ENCODE data around the gene ALOXE3. TPM values are rescaled to one million over a fixed set of nuclear protein-coding genes. Genes with fewer than 3 reads are reported as not detected.

ALOXE3 gene
- total and polyA plus RNA-seq, 4 donors: 0.12 to 0.68 (median 0.28) TPM; not detected in 1

GRCh38 chr17:8072341-8072728 is 46.0 kb downstream of the ALOXE3 start:
- no peak overlapping the region for H3K9ac ChIP-seq (ENCODE audit: insufficient read depth in 1 of 2, low read length in 2 of 2)
- TF ChIP-seq, protein P1, sequence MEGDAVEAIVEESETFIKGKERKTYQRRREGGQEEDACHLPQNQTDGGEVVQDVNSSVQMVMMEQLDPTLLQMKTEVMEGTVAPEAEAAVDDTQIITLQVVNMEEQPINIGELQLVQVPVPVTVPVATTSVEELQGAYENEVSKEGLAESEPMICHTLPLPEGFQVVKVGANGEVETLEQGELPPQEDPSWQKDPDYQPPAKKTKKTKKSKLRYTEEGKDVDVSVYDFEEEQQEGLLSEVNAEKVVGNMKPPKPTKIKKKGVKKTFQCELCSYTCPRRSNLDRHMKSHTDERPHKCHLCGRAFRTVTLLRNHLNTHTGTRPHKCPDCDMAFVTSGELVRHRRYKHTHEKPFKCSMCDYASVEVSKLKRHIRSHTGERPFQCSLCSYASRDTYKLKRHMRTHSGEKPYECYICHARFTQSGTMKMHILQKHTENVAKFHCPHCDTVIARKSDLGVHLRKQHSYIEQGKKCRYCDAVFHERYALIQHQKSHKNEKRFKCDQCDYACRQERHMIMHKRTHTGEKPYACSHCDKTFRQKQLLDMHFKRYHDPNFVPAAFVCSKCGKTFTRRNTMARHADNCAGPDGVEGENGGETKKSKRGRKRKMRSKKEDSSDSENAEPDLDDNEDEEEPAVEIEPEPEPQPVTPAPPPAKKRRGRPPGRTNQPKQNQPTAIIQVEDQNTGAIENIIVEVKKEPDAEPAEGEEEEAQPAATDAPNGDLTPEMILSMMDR (IDR thresholded peaks at IDR 0.05; ENCODE audit: control extremely low read depth, extremely low read depth): no peak
- 15 to 21% methylated on average over 28 of the region's 28 CpGs for WGBS, 2 donors
- ATAC-seq (ENCODE audit: insufficient read depth, low FRiP score) (no peak), DNase-seq (no peak)
- H3K4me1 ChIP-seq (ENCODE audit: control insufficient read depth in 5 of 5, insufficient read depth in 5 of 5, low read length in 5 of 5): peaks cover 0 to 21% (median 0%) of the 10 kb centered on the region in 5 donors
- peaks cover 0 to 56% (median 45%) of the 10 kb centered on the region in 3 donors for H3K27me3 ChIP-seq (ENCODE audit: control insufficient read depth in 3 of 3, insufficient read depth in 3 of 3, low read length in 2 of 3)
- no peaks in the 10 kb centered on the region for H3K36me3 ChIP-seq (ENCODE audit: control insufficient read depth in 4 of 4, insufficient read depth in 4 of 4, low read length in 4 of 4)
- H3K4me3 ChIP-seq: no peak overlapping the region
- no peaks in the 10 kb centered on the region for H3K9me3 ChIP-seq (ENCODE audit: control insufficient read depth in 4 of 4, insufficient read depth in 3 of 4, low read length in 3 of 4)
- no peak overlapping the region for H3K27ac ChIP-seq (ENCODE audit: low read depth in 1 of 2, low read length in 1 of 2)

DNA sequence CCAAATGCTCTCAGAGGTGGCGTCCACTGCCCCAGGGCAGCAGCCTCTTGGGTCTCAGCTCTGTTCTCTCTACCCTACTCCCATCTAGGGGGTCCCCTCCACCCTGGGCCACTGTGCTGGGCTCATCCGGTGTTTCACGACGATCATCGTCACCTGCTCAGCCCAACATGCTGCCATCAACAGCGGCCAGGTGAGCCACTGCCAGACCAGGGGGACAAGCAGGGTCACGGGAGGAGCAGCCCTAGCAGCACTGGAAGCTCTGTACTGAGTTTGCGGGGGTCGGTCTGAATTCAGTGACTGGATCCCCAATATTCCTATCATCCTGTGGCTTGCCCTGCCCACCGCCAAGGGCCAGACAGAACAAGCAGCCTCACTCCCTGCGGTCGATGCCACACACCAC is 46.8 kb downstream of the ALOXE3 start:
- H3K27ac ChIP-seq (ENCODE audit: low read depth in 1 of 2, low read length in 1 of 2): no peak overlapping the region
- no peak overlapping the region for H3K9ac ChIP-seq (ENCODE audit: insufficient read depth in 1 of 2, low read length in 2 of 2)
- peaks cover 0 to 56% (median 42%) of the 10 kb centered on the region in 3 donors for H3K27me3 ChIP-seq (ENCODE audit: control insufficient read depth in 3 of 3, insufficient read depth in 3 of 3, low read length in 2 of 3)
- no peaks in the 10 kb centered on the region for H3K9me3 ChIP-seq (ENCODE audit: control insufficient read depth in 4 of 4, insufficient read depth in 3 of 4, low read length in 3 of 4)
- TF ChIP-seq, protein P1 (IDR thresholded peaks at IDR 0.05; ENCODE audit: control extremely low read depth, extremely low read depth): no peak
- no peak for DNase-seq
- H3K36me3 ChIP-seq (ENCODE audit: control insufficient read depth in 4 of 4, insufficient read depth in 4 of 4, low read length in 4 of 4): no peaks in the 10 kb centered on the region
- no peak for ATAC-seq (ENCODE audit: insufficient read depth, low FRiP score)
- peaks cover 0 to 21% (median 0%) of the 10 kb centered on the region in 5 donors for H3K4me1 ChIP-seq (ENCODE audit: control insufficient read depth in 5 of 5, insufficient read depth in 5 of 5, low read length in 5 of 5)
- 89 to 93% methylated on average over 12 of the region's 12 CpGs for WGBS, 2 donors
- no peak overlapping the region for H3K4me3 ChIP-seq

DNA sequence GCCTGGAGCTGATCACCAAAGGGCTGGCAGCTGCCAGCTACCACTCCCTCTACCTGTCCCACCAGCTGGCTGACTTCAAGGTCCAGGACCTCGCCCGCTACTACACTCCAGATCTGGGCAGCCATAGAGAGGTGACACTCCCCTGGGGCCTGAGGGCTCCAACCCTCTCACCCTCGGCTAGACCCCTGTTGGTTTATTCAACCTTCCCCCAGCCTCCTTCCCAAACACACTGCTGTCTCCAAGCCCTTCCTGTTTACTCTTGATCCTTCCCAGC is 48.8 kb downstream of the ALOXE3 start:
- Histone ChIP-seq H3K36me3 (ENCODE audit: control insufficient read depth in 4 of 4, insufficient read depth in 4 of 4, low read length in 4 of 4) (no peaks in the 10 kb centered on the region), H3K4me1 (ENCODE audit: control insufficient read depth in 5 of 5, insufficient read depth in 5 of 5, low read length in 5 of 5) (peaks cover 0 to 21% (median 0%) of the 10 kb centered on the region in 5 donors), H3K9ac (ENCODE audit: insufficient read depth in 1 of 2, low read length in 2 of 2) (no peak overlapping the region), H3K4me3 (no peak overlapping the region), H3K27ac (ENCODE audit: low read depth in 1 of 2, low read length in 1 of 2) (no peak overlapping the region), H3K9me3 (ENCODE audit: control insufficient read depth in 4 of 4, insufficient read depth in 3 of 4, low read length in 3 of 4) (no peaks in the 10 kb centered on the region), H3K27me3 (ENCODE audit: control insufficient read depth in 3 of 3, insufficient read depth in 3 of 3, low read length in 2 of 3) (peaks cover 0 to 49% (median 44%) of the 10 kb centered on the region in 3 donors)
- WGBS, 2 donors: 71 to 87% methylated on average over 3 of the region's 3 CpGs
- no peak for ATAC-seq (ENCODE audit: insufficient read depth, low FRiP score)
- TF ChIP-seq, protein P1 (IDR thresholded peaks at IDR 0.05; ENCODE audit: control extremely low read depth, extremely low read depth): no peak
- DNase-seq: no peak

Data from lung (tissue), 12 donors.